ENCODE measurements around the gene CLSTN2.

The CLSTN2 gene

GRCh38 chr3:140265302-140265701, 330.3 kb downstream of the CLSTN2 start:
- no peak overlapping the region for H3K4me3 ChIP-seq (ENCODE audit: low read length)
- no CpG with 5 or more reads among the region's 5 CpGs for WGBS (ENCODE audit: insufficient coverage, insufficient read length)
- no peaks in the 10 kb centered on the region for H3K4me1 ChIP-seq (ENCODE audit: control insufficient read depth, insufficient read depth, low read length)
- H3K27ac ChIP-seq (ENCODE audit: low read length), result no peak overlapping the region
- no peaks in the 10 kb centered on the region for H3K9me3 ChIP-seq (ENCODE audit: control insufficient read depth, insufficient read depth, low read length)
- DNase-seq (ENCODE audit: low read depth, low spot score), result no peak
- no peaks in the 10 kb centered on the region for H3K27me3 ChIP-seq (ENCODE audit: control insufficient read depth, insufficient read depth, low read length)
- H3K36me3 ChIP-seq (ENCODE audit: control insufficient read depth, insufficient read depth, low read length), result no peaks in the 10 kb centered on the region

GRCh38 chr3:140268103-140268502, 333.1 kb downstream of the CLSTN2 start:
- H3K4me3 ChIP-seq (ENCODE audit: low read length), result no peak overlapping the region
- WGBS (ENCODE audit: insufficient coverage, insufficient read length), result no CpG with 5 or more reads among the region's 3 CpGs
- H3K27ac ChIP-seq (ENCODE audit: low read length), result no peak overlapping the region
- H3K4me1 ChIP-seq (ENCODE audit: control insufficient read depth, insufficient read depth, low read length), result no peaks in the 10 kb centered on the region
- no peaks in the 10 kb centered on the region for H3K9me3 ChIP-seq (ENCODE audit: control insufficient read depth, insufficient read depth, low read length)
- no peaks in the 10 kb centered on the region for H3K27me3 ChIP-seq (ENCODE audit: control insufficient read depth, insufficient read depth, low read length)
- H3K36me3 ChIP-seq (ENCODE audit: control insufficient read depth, insufficient read depth, low read length), result no peaks in the 10 kb centered on the region
- no peak for DNase-seq (ENCODE audit: low read depth, low spot score)

GRCh38 chr3:140268610-140269009, 333.6 kb downstream of the CLSTN2 start:
- no peak for DNase-seq (ENCODE audit: low read depth, low spot score)
- no CpG with 5 or more reads among the region's 2 CpGs for WGBS (ENCODE audit: insufficient coverage, insufficient read length)

GRCh38 chr3:140270329-140270728, 335.3 kb downstream of the CLSTN2 start:
- no CpG with 5 or more reads among the region's 3 CpGs for WGBS (ENCODE audit: insufficient coverage, insufficient read length)

More at GRCh38 chr3:140268610-140269009, 333.6 kb downstream of the CLSTN2 start:
- Histone ChIP-seq H3K9me3 (ENCODE audit: control insufficient read depth, insufficient read depth, low read length) (no peaks in the 10 kb centered on the region), H3K4me3 (ENCODE audit: low read length) (no peak overlapping the region), H3K4me1 (ENCODE audit: control insufficient read depth, insufficient read depth, low read length) (no peaks in the 10 kb centered on the region), H3K27ac (ENCODE audit: low read length) (no peak overlapping the region), H3K27me3 (ENCODE audit: control insufficient read depth, insufficient read depth, low read length) (no peaks in the 10 kb centered on the region), H3K36me3 (ENCODE audit: control insufficient read depth, insufficient read depth, low read length) (no peaks in the 10 kb centered on the region)

GRCh38 chr3:140273542-140274195, 338.7 kb downstream of the CLSTN2 start:
- no peaks in the 10 kb centered on the region for H3K27me3 ChIP-seq (ENCODE audit: control insufficient read depth, insufficient read depth, low read length)
- no peak overlapping the region for H3K4me3 ChIP-seq (ENCODE audit: low read length)
- no CpG with 5 or more reads among the region's 5 CpGs for WGBS (ENCODE audit: insufficient coverage, insufficient read length)
- no peaks in the 10 kb centered on the region for H3K4me1 ChIP-seq (ENCODE audit: control insufficient read depth, insufficient read depth, low read length)
- H3K27ac ChIP-seq (ENCODE audit: low read length), result no peak overlapping the region
- no peaks in the 10 kb centered on the region for H3K36me3 ChIP-seq (ENCODE audit: control insufficient read depth, insufficient read depth, low read length)
- no peak for DNase-seq (ENCODE audit: low read depth, low spot score)
- H3K9me3 ChIP-seq (ENCODE audit: control insufficient read depth, insufficient read depth, low read length), result no peaks in the 10 kb centered on the region

More at GRCh38 chr3:140270329-140270728, 335.3 kb downstream of the CLSTN2 start:
- Histone ChIP-seq H3K36me3 (ENCODE audit: control insufficient read depth, insufficient read depth, low read length) (no peaks in the 10 kb centered on the region), H3K4me3 (ENCODE audit: low read length) (no peak overlapping the region), H3K27me3 (ENCODE audit: control insufficient read depth, insufficient read depth, low read length) (no peaks in the 10 kb centered on the region), H3K4me1 (ENCODE audit: control insufficient read depth, insufficient read depth, low read length) (no peaks in the 10 kb centered on the region), H3K27ac (ENCODE audit: low read length) (no peak overlapping the region), H3K9me3 (ENCODE audit: control insufficient read depth, insufficient read depth, low read length) (no peaks in the 10 kb centered on the region)
- no peak for DNase-seq (ENCODE audit: low read depth, low spot score)

- H3K4me1 ChIP-seq (ENCODE audit: control insufficient read depth, insufficient read depth, low read length), result no peaks in the 10 kb centered on the region
- H3K9me3 ChIP-seq (ENCODE audit: control insufficient read depth, insufficient read depth, low read length), result no peaks in the 10 kb centered on the region
- no peaks in the 10 kb centered on the region for H3K27me3 ChIP-seq (ENCODE audit: control insufficient read depth, insufficient read depth, low read length)
- no peak overlapping the region for H3K27ac ChIP-seq (ENCODE audit: low read length)
- DNase-seq (ENCODE audit: low read depth, low spot score), result no peak
- whole genome bisulfite sequencing (ENCODE audit: insufficient coverage, insufficient read length), result no CpG with 5 or more reads among the region's 5 CpGs
- H3K4me3 ChIP-seq (ENCODE audit: low read length), result no peak overlapping the region
- H3K36me3 ChIP-seq (ENCODE audit: control insufficient read depth, insufficient read depth, low read length), result no peaks in the 10 kb centered on the region
Measured at GRCh38 chr3:140274429-140274828, 339.4 kb downstream of the CLSTN2 start.

GRCh38 chr3:140276703-140277102, 341.7 kb downstream of the CLSTN2 start:
- Histone ChIP-seq H3K4me3 (ENCODE audit: low read length) (no peak overlapping the region), H3K27me3 (ENCODE audit: control insufficient read depth, insufficient read depth, low read length) (no peaks in the 10 kb centered on the region), H3K27ac (ENCODE audit: low read length) (no peak overlapping the region), H3K4me1 (ENCODE audit: control insufficient read depth, insufficient read depth, low read length) (no peaks in the 10 kb centered on the region), H3K9me3 (ENCODE audit: control insufficient read depth, insufficient read depth, low read length) (no peaks in the 10 kb centered on the region), H3K36me3 (ENCODE audit: control insufficient read depth, insufficient read depth, low read length) (no peaks in the 10 kb centered on the region)
- WGBS (ENCODE audit: insufficient coverage, insufficient read length), result no CpG with 5 or more reads among the region's 3 CpGs
- no peak for DNase-seq (ENCODE audit: low read depth, low spot score)

GRCh38 chr3:140277886-140278285, 342.9 kb downstream of the CLSTN2 start:
- H3K4me3 ChIP-seq (ENCODE audit: low read length), result no peak overlapping the region
- H3K27ac ChIP-seq (ENCODE audit: low read length), result no peak overlapping the region
- H3K27me3 ChIP-seq (ENCODE audit: control insufficient read depth, insufficient read depth, low read length), result no peaks in the 10 kb centered on the region
- WGBS (ENCODE audit: insufficient coverage, insufficient read length), result no CpG with 5 or more reads among the region's 4 CpGs
- no peak for DNase-seq (ENCODE audit: low read depth, low spot score)
- no peaks in the 10 kb centered on the region for H3K36me3 ChIP-seq (ENCODE audit: control insufficient read depth, insufficient read depth, low read length)
- H3K4me1 ChIP-seq (ENCODE audit: control insufficient read depth, insufficient read depth, low read length), result no peaks in the 10 kb centered on the region
- H3K9me3 ChIP-seq (ENCODE audit: control insufficient read depth, insufficient read depth, low read length), result no peaks in the 10 kb centered on the region

- H3K4me3 ChIP-seq (ENCODE audit: low read length), result no peak overlapping the region
- H3K36me3 ChIP-seq (ENCODE audit: control insufficient read depth, insufficient read depth, low read length), result no peaks in the 10 kb centered on the region
- H3K4me1 ChIP-seq (ENCODE audit: control insufficient read depth, insufficient read depth, low read length), result peaks cover 3% of the 10 kb centered on the region; the same call in 1 of the 2 replicates
- no peak for DNase-seq (ENCODE audit: low read depth, low spot score)
- H3K9me3 ChIP-seq (ENCODE audit: control insufficient read depth, insufficient read depth, low read length), result no peaks in the 10 kb centered on the region
- H3K27me3 ChIP-seq (ENCODE audit: control insufficient read depth, insufficient read depth, low read length), result no peaks in the 10 kb centered on the region
- no peak overlapping the region for H3K27ac ChIP-seq (ENCODE audit: low read length)
- WGBS (ENCODE audit: insufficient coverage, insufficient read length), result no CpG with 5 or more reads among the region's 3 CpGs
Measured at GRCh38 chr3:140284372-140284771, 349.4 kb downstream of the CLSTN2 start.

- WGBS (ENCODE audit: insufficient coverage, insufficient read length), result no CpG with 5 or more reads among the region's 3 CpGs
- Histone ChIP-seq H3K4me1 (ENCODE audit: control insufficient read depth, insufficient read depth, low read length) (peaks cover 3% of the 10 kb centered on the region; the same call in 1 of the 2 replicates), H3K27me3 (ENCODE audit: control insufficient read depth, insufficient read depth, low read length) (no peaks in the 10 kb centered on the region), H3K27ac (ENCODE audit: low read length) (no peak overlapping the region), H3K36me3 (ENCODE audit: control insufficient read depth, insufficient read depth, low read length) (no peaks in the 10 kb centered on the region), H3K9me3 (ENCODE audit: control insufficient read depth, insufficient read depth, low read length) (no peaks in the 10 kb centered on the region), H3K4me3 (ENCODE audit: low read length) (no peak overlapping the region)
- DNase-seq (ENCODE audit: low read depth, low spot score), result no peak
Measured at GRCh38 chr3:140285380-140285779, 350.4 kb downstream of the CLSTN2 start.

- H3K27ac ChIP-seq (ENCODE audit: low read length), result no peak overlapping the region
- no peaks in the 10 kb centered on the region for H3K9me3 ChIP-seq (ENCODE audit: control insufficient read depth, insufficient read depth, low read length)
- H3K36me3 ChIP-seq (ENCODE audit: control insufficient read depth, insufficient read depth, low read length), result no peaks in the 10 kb centered on the region
- DNase-seq (ENCODE audit: low read depth, low spot score), result no peak
- no peak overlapping the region for H3K4me3 ChIP-seq (ENCODE audit: low read length)
- peaks cover 3% of the 10 kb centered on the region; the same call in 1 of the 2 replicates for H3K4me1 ChIP-seq (ENCODE audit: control insufficient read depth, insufficient read depth, low read length)
- no peaks in the 10 kb centered on the region for H3K27me3 ChIP-seq (ENCODE audit: control insufficient read depth, insufficient read depth, low read length)
- WGBS (ENCODE audit: insufficient coverage, insufficient read length), result no CpG with 5 or more reads among the region's 1 CpG
Measured at GRCh38 chr3:140288595-140288994, 353.6 kb downstream of the CLSTN2 start.

Measured in iPS DF 6.9 (cell line).